H9 (cell line): Measurements from ENCODE around the gene RXYLT1. TPM values are rescaled to one million over a fixed set of nuclear protein-coding genes. Genes with fewer than 3 reads are reported as not detected.

Experiments used
- DNase-seq: peaks from one replicate; pipeline ENCODE4 v3.0.0-alpha.2; 2017
- H2AFZ ChIP-seq: one replicate; pipeline ENCODE4 v1.6.1; 2013; ENCODE audit warnings: mild to moderate bottlenecking, low read length, control low read depth, moderate library complexity
- H2AK5ac ChIP-seq: 2 replicates; pipeline ENCODE4 v1.6.1; 2013; ENCODE audit warnings: low read length, control low read depth, mixed read lengths; ENCODE audit not compliant: insufficient read length
- H2BK120ac ChIP-seq: one replicate; pipeline ENCODE4 v1.6.1; 2013; ENCODE audit warnings: low read depth, mild to moderate bottlenecking, low read length, control low read depth, inconsistent platforms; ENCODE audit not compliant: poor library complexity, severe bottlenecking
- H2BK12ac ChIP-seq: 2 replicates; pipeline ENCODE4 v1.6.1; 2013; ENCODE audit warnings: low read length, control low read depth, mixed read lengths, low read depth; ENCODE audit not compliant: insufficient read length
- H2BK15ac ChIP-seq: 2 replicates; pipeline ENCODE4 v1.6.1; 2013; ENCODE audit warnings: low read depth, low read length, control low read depth
- H2BK20ac ChIP-seq: one replicate; pipeline ENCODE4 v1.6.1; 2013; ENCODE audit warnings: low read depth, mild to moderate bottlenecking, low read length, control low read depth, inconsistent platforms; ENCODE audit not compliant: poor library complexity, severe bottlenecking
- H2BK5ac ChIP-seq: 2 replicates; pipeline ENCODE4 v1.6.1; 2013; ENCODE audit warnings: low read length, control low read depth, mixed read lengths; ENCODE audit not compliant: insufficient read length
- H3K14ac ChIP-seq: 2 replicates; pipeline ENCODE4 v1.6.1; 2013; ENCODE audit warnings: low read length, control low read depth; ENCODE audit not compliant: insufficient read depth
- H3K18ac ChIP-seq: 2 replicates; pipeline ENCODE4 v1.6.1; 2013; ENCODE audit warnings: low read depth, mild to moderate bottlenecking, mixed read lengths, low read length, control low read depth; ENCODE audit not compliant: insufficient read length
- H3K23ac ChIP-seq: 2 replicates; pipeline ENCODE4 v1.6.1; 2013; ENCODE audit warnings: low read length, control low read depth, mixed read lengths, low read depth; ENCODE audit not compliant: insufficient read length
- H3K23me2 ChIP-seq: 2 replicates; pipeline ENCODE4 v1.6.1; 2013; ENCODE audit warnings: low read depth, mild to moderate bottlenecking, mixed read lengths, low read length, control low read depth; ENCODE audit not compliant: insufficient read length, poor library complexity, severe bottlenecking
- H3K27ac ChIP-seq: 2 replicates; pipeline ENCODE4 v1.5.1; 2013; ENCODE audit warnings: low read length, control low read depth, mixed read lengths, low read depth; ENCODE audit not compliant: insufficient read length
- H3K27me3 ChIP-seq: 2 replicates; pipeline ENCODE4 v1.6.1; 2013; ENCODE audit warnings: low read length, control low read depth, inconsistent platforms; ENCODE audit not compliant: insufficient read depth
- H3K4ac ChIP-seq: 2 replicates; pipeline ENCODE4 v1.6.1; 2013; ENCODE audit warnings: low read depth, mild to moderate bottlenecking, control low read depth, inconsistent platforms, low read length, moderate library complexity
- H3K4me1 ChIP-seq: 2 replicates; pipeline ENCODE4 v1.6.1; 2013; ENCODE audit warnings: low read length, control low read depth, inconsistent platforms; ENCODE audit not compliant: insufficient read depth
- H3K4me2 ChIP-seq: 2 replicates; pipeline ENCODE4 v1.6.1; 2013; ENCODE audit warnings: low read length, control low read depth, mixed read lengths; ENCODE audit not compliant: insufficient read length, insufficient read depth
- H3K56ac ChIP-seq: 2 replicates; pipeline ENCODE4 v1.6.1; 2013; ENCODE audit warnings: low read depth, mild to moderate bottlenecking, mixed read lengths, low read length, control low read depth; ENCODE audit not compliant: insufficient read length
- H3K79me1 ChIP-seq: 2 replicates; pipeline ENCODE4 v1.6.1; 2013; ENCODE audit warnings: low read depth, mild to moderate bottlenecking, moderate library complexity, low read length, control low read depth, inconsistent platforms; ENCODE audit not compliant: insufficient read depth, poor library complexity, severe bottlenecking
- H3K79me2 ChIP-seq: 2 replicates; pipeline ENCODE4 v1.6.1; 2013; ENCODE audit warnings: low read length, control low read depth, inconsistent platforms; ENCODE audit not compliant: insufficient read depth
- H3K9ac ChIP-seq: 2 replicates; pipeline ENCODE4 v1.6.1; 2013; ENCODE audit warnings: low read length, control low read depth, mixed read lengths; ENCODE audit not compliant: insufficient read length; ENCODE audit errors: extremely low read depth
- H3K9me3 ChIP-seq: one replicate; pipeline ENCODE4 v1.6.1; 2013; ENCODE audit warnings: low read depth, low read length, inconsistent platforms; ENCODE audit not compliant: control insufficient read depth
- H3T11ph ChIP-seq: one replicate; pipeline ENCODE4 v1.6.1; 2013; ENCODE audit warnings: mild to moderate bottlenecking, low read length, control low read depth, inconsistent platforms
- H4K20me1 ChIP-seq: one replicate; pipeline ENCODE4 v1.6.1; 2013; ENCODE audit not compliant: control insufficient read depth, insufficient read length, insufficient read depth
- H4K5ac ChIP-seq: 2 replicates; pipeline ENCODE4 v1.6.1; 2013; ENCODE audit warnings: low read depth, mild to moderate bottlenecking, mixed read lengths, low read length, control low read depth; ENCODE audit not compliant: insufficient read length
- H4K8ac ChIP-seq: replicated peaks from 2 replicates; pipeline ENCODE4 v1.6.1; 2013; ENCODE audit warnings: low read length, control low read depth, mixed read lengths, low read depth; ENCODE audit not compliant: insufficient read length
- H4K91ac ChIP-seq: 2 replicates; pipeline ENCODE4 v1.6.1; 2013; ENCODE audit warnings: low read depth, mild to moderate bottlenecking, moderate library complexity, mixed read lengths, low read length, control low read depth; ENCODE audit not compliant: insufficient read length
- H3K27ac Mint-ChIP-seq, 3 experiments: 2 replicates in 2 of 3; 3 replicates in 1 of 3; pipeline ENCODE4 v1.8.0; 2020 to 2021; ENCODE audit warnings: mixed read lengths in 3 of 3, mild to moderate bottlenecking in 1 of 3, moderate library complexity in 1 of 3
- H3K27me3 Mint-ChIP-seq: 2 replicates; pipeline ENCODE4 v1.8.0; 2021; ENCODE audit warnings: low read depth, mild to moderate bottlenecking, moderate library complexity, mixed read lengths
- H3K36me3 Mint-ChIP-seq, 3 experiments: 2 replicates in 2 of 3; 3 replicates in 1 of 3; pipeline ENCODE4 v1.8.0; 2020 to 2021; ENCODE audit warnings: low read depth in 3 of 3, mixed read lengths in 3 of 3; ENCODE audit not compliant: insufficient read depth in 1 of 3
- H3K4me1 Mint-ChIP-seq, 2 experiments: 2 replicates each; pipeline ENCODE4 v1.8.0; 2020; ENCODE audit warnings: mixed read lengths in 2 of 2
- H3K4me3 Mint-ChIP-seq, 2 experiments: 2 replicates in 1 of 2; 3 replicates in 1 of 2; pipeline ENCODE4 v1.8.0; 2020 to 2021; ENCODE audit warnings: mild to moderate bottlenecking in 2 of 2, mixed read lengths in 2 of 2, moderate library complexity in 1 of 2
- H3K9me3 Mint-ChIP-seq, 2 experiments: 2 replicates in 1 of 2; 3 replicates in 1 of 2; pipeline ENCODE4 v1.8.0; 2020; ENCODE audit warnings: mild to moderate bottlenecking in 2 of 2, mixed read lengths in 2 of 2, moderate library complexity in 1 of 2
- WGBS: extraction: QIAGEN DNeasy Blood & Tissue Kit; methylation state at CpG from one replicate; pipeline ENCODE4 v1.1.7; 2013; ENCODE audit warnings: missing lambda C conversion rate, low lambda C conversion rate, mixed read lengths; ENCODE audit not compliant: insufficient read length; ENCODE audit errors: extremely low coverage; 5-methylcytosine and 5-hydroxymethylcytosine counted together
- total RNA-seq: library from RNA; stranded (reverse); gene quantifications from 2 replicates; pipeline ENCODE4 v1.2.1, GENCODE V29; 2021
- TF ChIP-seq, protein P1 (sequence below): fragments of 200-600 bp; sonication (generic); conservative IDR thresholded peaks from 3 replicates; pipeline ENCODE4 v1.8.0; 2021; ENCODE audit warnings: antibody characterized with exemption, mild to moderate bottlenecking

The RXYLT1 gene
- total RNA-seq, 1 experiment from 2014 or later, result 10.1 TPM

DNA sequence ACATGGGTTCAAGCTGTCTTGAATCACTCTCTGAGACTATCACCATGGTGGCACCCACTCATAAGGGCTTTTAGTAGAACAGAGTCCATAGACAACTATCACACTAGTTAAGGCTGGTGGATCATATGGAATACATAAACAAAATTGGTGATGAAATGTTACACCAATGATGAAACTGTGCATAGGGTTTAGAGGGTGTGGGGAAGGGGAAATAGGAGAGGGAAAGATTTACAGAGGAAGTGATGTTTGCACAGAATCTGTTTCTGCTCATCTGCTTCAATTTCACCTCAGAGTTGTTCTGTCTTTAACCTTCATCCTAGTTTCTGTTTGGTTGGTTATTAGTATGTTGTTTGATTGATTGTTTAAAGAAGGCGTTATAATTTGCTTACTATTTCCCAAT is 2.4 kb upstream of the RXYLT1 start:
- DNase-seq, result no peak
- Histone ChIP-seq H3T11ph (no peak overlapping the region), H2BK20ac (no peak overlapping the region), H2AK5ac (no peak overlapping the region), H3K23ac (no peak overlapping the region), H2BK12ac (no peak overlapping the region), H3K4ac (no peak overlapping the region), H3K27me3 (no peaks in the 10 kb centered on the region), H2BK15ac (no peak overlapping the region), H2AFZ (no peak overlapping the region), H3K4me1 (no peaks in the 10 kb centered on the region), H3K9me3 (no peaks in the 10 kb centered on the region), H3K4me2 (no peak overlapping the region), H3K27ac (no peak overlapping the region), H2BK120ac (no peak overlapping the region), H3K79me2 (no peaks in the 10 kb centered on the region), H3K14ac (no peak overlapping the region), H2BK5ac (no peak overlapping the region), H3K9ac (no peak overlapping the region), H3K79me1 (no peaks in the 10 kb centered on the region), H4K91ac (no peak overlapping the region), H3K23me2 (peaks cover 3% of the 10 kb centered on the region), H4K20me1 (no peaks in the 10 kb centered on the region), H3K56ac (no peak overlapping the region), H4K8ac (no peak overlapping the region), H3K18ac (no peak overlapping the region), H4K5ac (no peak overlapping the region)
- H3K36me3 Mint-ChIP-seq, result peaks cover 0 to 5% (median 2%) of the 10 kb centered on the region in 3 experiments; a peak in 4 of 7 replicates
- peaks cover 0 to 3% of the 10 kb centered on the region in 2 experiments; a peak in 4 of 5 replicates for H3K9me3 Mint-ChIP-seq
- no peak overlapping the region for H3K4me3 Mint-ChIP-seq
- peaks cover 6% of the 10 kb centered on the region for H3K27me3 Mint-ChIP-seq
- H3K27ac Mint-ChIP-seq, result no peak overlapping the region
- TF ChIP-seq, protein P1, sequence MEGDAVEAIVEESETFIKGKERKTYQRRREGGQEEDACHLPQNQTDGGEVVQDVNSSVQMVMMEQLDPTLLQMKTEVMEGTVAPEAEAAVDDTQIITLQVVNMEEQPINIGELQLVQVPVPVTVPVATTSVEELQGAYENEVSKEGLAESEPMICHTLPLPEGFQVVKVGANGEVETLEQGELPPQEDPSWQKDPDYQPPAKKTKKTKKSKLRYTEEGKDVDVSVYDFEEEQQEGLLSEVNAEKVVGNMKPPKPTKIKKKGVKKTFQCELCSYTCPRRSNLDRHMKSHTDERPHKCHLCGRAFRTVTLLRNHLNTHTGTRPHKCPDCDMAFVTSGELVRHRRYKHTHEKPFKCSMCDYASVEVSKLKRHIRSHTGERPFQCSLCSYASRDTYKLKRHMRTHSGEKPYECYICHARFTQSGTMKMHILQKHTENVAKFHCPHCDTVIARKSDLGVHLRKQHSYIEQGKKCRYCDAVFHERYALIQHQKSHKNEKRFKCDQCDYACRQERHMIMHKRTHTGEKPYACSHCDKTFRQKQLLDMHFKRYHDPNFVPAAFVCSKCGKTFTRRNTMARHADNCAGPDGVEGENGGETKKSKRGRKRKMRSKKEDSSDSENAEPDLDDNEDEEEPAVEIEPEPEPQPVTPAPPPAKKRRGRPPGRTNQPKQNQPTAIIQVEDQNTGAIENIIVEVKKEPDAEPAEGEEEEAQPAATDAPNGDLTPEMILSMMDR, result no peak
- H3K4me1 Mint-ChIP-seq, result peaks cover 8 to 12% of the 10 kb centered on the region in 2 experiments
- no CpG with 5 or more reads among the region's 1 CpG for WGBS
